B cell (primary cell): ENCODE results near the gene EID2. TPM values are rescaled to one million over a fixed set of nuclear protein-coding genes. Genes with fewer than 3 reads are reported as not detected.

Source experiments
- ATAC-seq: fragments of 200-7000 bp; cut with Tn5 transposase; one replicate; pipeline ENCODE4 v1.10.0; 2021; ENCODE audit warnings: low read depth, mild to moderate bottlenecking, moderate number of reproducible peaks, moderate library complexity
- CTCF ChIA-PET: fragments of 350-600 bp; sonication (Branson Sonifier 250); formaldehyde crosslinking; loops from one replicate; lab custom pipeline; 2021; ENCODE audit warnings: antibody characterized with exemption, inconsistent platforms; lab: Charles Lee
- POLR2A ChIA-PET: fragments of 350-600 bp; sonication (Branson Sonifier 250); formaldehyde crosslinking; loops from one replicate; lab custom pipeline; 2021; ENCODE audit warnings: antibody characterized with exemption; lab: Charles Lee
- DNase-seq: peaks from one replicate; pipeline ENCODE4 v3.0.0; 2013
- H2AFZ ChIP-seq: 2 replicates; pipeline ENCODE4 v1.6.1; 2012; ENCODE audit warnings: mild to moderate bottlenecking, low read depth, low read length; ENCODE audit not compliant: insufficient read depth, poor library complexity, severe bottlenecking
- H3K27ac ChIP-seq, 2 donors: 1 replicate in 1 of 2; 2 replicates in 1 of 2; pipeline ENCODE4 v1.5.1; 2012 to 2013; ENCODE audit warnings: low read length in 2 of 2, mild to moderate bottlenecking in 2 of 2, moderate library complexity in 1 of 2
- H3K27me3 ChIP-seq, 4 experiments: fragments of 200-600 bp in 1 of 4; sonication (generic) in 1 of 4; replicated peaks in 1 of 4; 1 replicate in 2 of 4; 2 replicates in 2 of 4; pipeline versions ENCODE4 v1.6.1 to v1.7.0; 2013 to 2016; ENCODE audit warnings: low read length in 3 of 4, mild to moderate bottlenecking in 2 of 4, mixed read lengths in 1 of 4, moderate library complexity in 1 of 4; ENCODE audit not compliant: insufficient read depth in 4 of 4, control insufficient read depth in 3 of 4; ENCODE audit errors: control extremely low read depth in 1 of 4
- H3K36me3 ChIP-seq, 2 experiments: replicated peaks in 1 of 2; 1 replicate in 1 of 2; 2 replicates in 1 of 2; pipeline versions ENCODE4 v1.6.1 to v1.7.1; 2013; ENCODE audit warnings: low read length in 1 of 2; ENCODE audit not compliant: insufficient read depth in 2 of 2, control insufficient read depth in 1 of 2; ENCODE audit errors: control extremely low read depth in 1 of 2, extremely low read depth in 1 of 2
- H3K4me1 ChIP-seq, 2 donors: fragments of 200-600 bp in 1 of 2; sonication (generic) in 1 of 2; 1 replicate in 1 of 2; 2 replicates in 1 of 2; pipeline versions ENCODE4 v1.5.1 to v1.6.1; 2013 to 2017; ENCODE audit warnings: low read length in 2 of 2; ENCODE audit not compliant: control insufficient read depth in 2 of 2, insufficient read depth in 2 of 2
- H3K4me2 ChIP-seq: replicated peaks from 2 replicates; pipeline ENCODE3; 2012; ENCODE audit warnings: mild to moderate bottlenecking, low read depth, low read length; ENCODE audit not compliant: poor library complexity, severe bottlenecking
- H3K4me3 ChIP-seq, 5 experiments: fragments of 200-600 bp in 1 of 5; sonication (generic) in 1 of 5; 1 replicate in 3 of 5; 2 replicates in 2 of 5; pipeline versions ENCODE4 v1.5.1 to v1.7.0; 2011 to 2016; ENCODE audit warnings: low read length in 4 of 5, mild to moderate bottlenecking in 4 of 5, low read depth in 2 of 5, control low read depth in 1 of 5, moderate library complexity in 1 of 5; ENCODE audit not compliant: insufficient read depth in 1 of 5; ENCODE audit errors: control extremely low read depth in 1 of 5, extremely low read depth in 1 of 5
- H3K79me2 ChIP-seq: fragments of 200-600 bp; sonication (generic); one replicate; pipeline ENCODE4 v1.6.0; 2016; ENCODE audit warnings: low read length; ENCODE audit not compliant: control insufficient read depth, insufficient read depth
- H3K9ac ChIP-seq: fragments of 200-600 bp; sonication (generic); 2 replicates; pipeline ENCODE4 v1.6.1; 2017; ENCODE audit warnings: mild to moderate bottlenecking, low read length, moderate library complexity
- H3K9me3 ChIP-seq, 3 donors: one replicate each; pipeline versions ENCODE4 v1.6.1 to v1.7.1; 2013; ENCODE audit warnings: low read length in 2 of 3; ENCODE audit not compliant: control insufficient read depth in 2 of 3, insufficient read depth in 1 of 3; ENCODE audit errors: control extremely low read depth in 1 of 3
- H4K20me1 ChIP-seq: 2 replicates; pipeline ENCODE4 v1.6.0; 2012; ENCODE audit warnings: mild to moderate bottlenecking, low read length; ENCODE audit not compliant: insufficient read depth, control insufficient read depth, poor library complexity, severe bottlenecking
- H3K27ac Mint-ChIP-seq: one replicate; pipeline ENCODE4 v1.8.0; 2021; ENCODE audit warnings: mixed read lengths
- H3K27me3 Mint-ChIP-seq: one replicate; pipeline ENCODE4 v1.8.0; 2021; ENCODE audit warnings: mixed read lengths
- H3K4me1 Mint-ChIP-seq: one replicate; pipeline ENCODE4 v1.8.0; 2021; ENCODE audit warnings: mixed read lengths
- H3K4me3 Mint-ChIP-seq: one replicate; pipeline ENCODE4 v1.8.0; 2021; ENCODE audit warnings: mixed read lengths
- H3K9me3 Mint-ChIP-seq: one replicate; pipeline ENCODE4 v1.8.0; 2022; ENCODE audit warnings: mixed read lengths; ENCODE audit not compliant: insufficient read depth
- CTCF ChIP-seq: fragments of 200-600 bp; IDR thresholded peaks from one replicate; pipeline ENCODE4 v1.8.0; 2022; ENCODE audit warnings: antibody characterized with exemption, mild to moderate bottlenecking
- EZH2 ChIP-seq: IDR thresholded peaks from 2 replicates; pipeline ENCODE4 v1.6.1; 2012; ENCODE audit warnings: borderline replicate concordance, low read depth, mild to moderate bottlenecking, moderate library complexity, low read length; ENCODE audit not compliant: insufficient read depth, poor library complexity, severe bottlenecking
- WGBS: methylation state at CpG from one replicate; pipeline ENCODE4 v1.1.5; 2013; ENCODE audit warnings: missing lambda C conversion rate; ENCODE audit not compliant: insufficient coverage; 5-methylcytosine and 5-hydroxymethylcytosine counted together
- intact Hi-C: fragments of 100-400 bp; cut with micrococcal nuclease; formaldehyde crosslinking; loops from one replicate; pipeline ENCODE4 v1.10.0; 2022
- polyA plus RNA-seq: library from polyadenylated mRNA; depleted of rRNA; stranded (reverse); fragments of >200 nt; gene quantifications from 2 replicates; pipeline ENCODE4 v1.2.3, GENCODE V29; 2012
- total RNA-seq, 2 donors: library from RNA; stranded (reverse); fragments of 120-200 nt in 1 of 2; gene quantifications; 1 replicate in 1 of 2; 2 replicates in 1 of 2; pipeline versions ENCODE4 v1.2.3 to v1.2.4, GENCODE V29; 2013 to 2022

The EID2 gene
- total and polyA plus RNA-seq, 2 donors (not counting 1 experiment from before 2014, with no cell fraction given): 6.2 to 14.1 TPM

DNA sequence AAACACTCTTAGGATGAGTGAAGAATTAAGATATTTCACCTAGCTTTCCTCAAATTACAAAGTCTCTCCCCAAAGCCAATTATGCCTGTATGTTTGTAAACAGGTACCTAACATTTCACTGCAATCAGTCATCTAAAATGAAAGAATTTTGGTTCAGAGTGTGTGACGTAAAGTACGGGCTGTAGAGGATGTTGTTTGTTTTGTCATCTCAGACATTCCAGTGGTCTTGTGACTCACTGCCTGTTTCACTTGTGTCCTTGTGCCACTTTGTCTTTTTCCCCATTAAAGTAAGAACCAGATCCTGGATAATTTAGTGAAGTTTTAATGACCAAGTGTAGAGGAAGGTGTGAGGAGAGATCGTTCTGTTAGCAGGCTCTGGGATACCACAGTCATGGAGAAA, 28.6 kb upstream of the EID2 start:
- Histone ChIP-seq H3K4me1 (no peaks in the 10 kb centered on the region), H3K9me3 (peaks cover 0 to 3% (median 3%) of the 10 kb centered on the region in 3 donors), H2AFZ (no peak overlapping the region), H3K27me3 (peaks cover 0 to 5% (median 2%) of the 10 kb centered on the region in 4 experiments), H3K27ac (no peak overlapping the region), H3K79me2 (no peaks in the 10 kb centered on the region), H4K20me1 (no peaks in the 10 kb centered on the region), H3K9ac (no peak overlapping the region), H3K36me3 (no peaks in the 10 kb centered on the region), H3K4me3 (no peak overlapping the region), H3K4me2 (no peak overlapping the region)
- intact Hi-C loops: no loop called here
- no peak for TF ChIP-seq EZH2
- no CpG with 5 or more reads among the region's 3 CpGs for WGBS
- ATAC-seq: no peak
- peaks cover 10% of the 10 kb centered on the region for H3K9me3 Mint-ChIP-seq
- H3K4me1 Mint-ChIP-seq: no peaks in the 10 kb centered on the region
- ChIA-PET POLR2A (interaction anchor here (0.6 kb wide), 1 partner anchor 18 kb away, joined by 7 read pairs; no protein-coding TSS in a partner anchor), CTCF (no interaction called here)
- H3K27ac Mint-ChIP-seq: no peak overlapping the region
- H3K4me3 Mint-ChIP-seq: no peak overlapping the region
- no peak for DNase-seq
- peaks cover 45% of the 10 kb centered on the region for H3K27me3 Mint-ChIP-seq

GRCh38 chr19:39566064-39566463, 26.1 kb upstream of the EID2 start:
- DNase-seq (no peak), ATAC-seq (no peak)
- Histone ChIP-seq H4K20me1 (no peaks in the 10 kb centered on the region), H3K4me1 (no peaks in the 10 kb centered on the region), H3K27me3 (peaks cover 0 to 5% (median 2%) of the 10 kb centered on the region in 4 experiments), H3K9ac (no peak overlapping the region), H3K4me3 (no peak overlapping the region), H2AFZ (no peak overlapping the region), H3K27ac (no peak overlapping the region), H3K36me3 (no peaks in the 10 kb centered on the region), H3K4me2 (no peak overlapping the region), H3K79me2 (no peaks in the 10 kb centered on the region), H3K9me3 (no peaks in the 10 kb centered on the region)
- Mint-ChIP-seq H3K4me3 (no peak overlapping the region), H3K9me3 (no peaks in the 10 kb centered on the region), H3K4me1 (no peaks in the 10 kb centered on the region), H3K27ac (no peak overlapping the region), H3K27me3 (peaks cover 24% of the 10 kb centered on the region)
- 50% methylated on average over 1 of the region's 3 CpGs for WGBS
- intact Hi-C loops: no loop called here
- ChIA-PET CTCF (interaction anchor here (0.6 kb wide), 1 partner anchor 14 kb away, joined by 3 read pairs; no protein-coding TSS in a partner anchor), POLR2A (no interaction called here)
- TF ChIP-seq CTCF (no peak), EZH2 (no peak)
